HL-60/S4 treated with retinoic acid at 250 ng/mL for 4 days and 3 days (cell line): ENCODE results near the gene HIC2.
"Not testable (repeated sequence)": the region's sequence is repeated elsewhere in the genome, so short reads cannot be mapped to it uniquely, and the experiment has no call there.

Experiments
- in situ Hi-C: fragments of 300-500 bp; cut with MboI; formaldehyde crosslinking; loops from 2 replicates; pipeline ENCODE4 v1.7.0; 2022; ENCODE audit warnings: low sequenced_read_pairs

Gene HIC2, protein sequence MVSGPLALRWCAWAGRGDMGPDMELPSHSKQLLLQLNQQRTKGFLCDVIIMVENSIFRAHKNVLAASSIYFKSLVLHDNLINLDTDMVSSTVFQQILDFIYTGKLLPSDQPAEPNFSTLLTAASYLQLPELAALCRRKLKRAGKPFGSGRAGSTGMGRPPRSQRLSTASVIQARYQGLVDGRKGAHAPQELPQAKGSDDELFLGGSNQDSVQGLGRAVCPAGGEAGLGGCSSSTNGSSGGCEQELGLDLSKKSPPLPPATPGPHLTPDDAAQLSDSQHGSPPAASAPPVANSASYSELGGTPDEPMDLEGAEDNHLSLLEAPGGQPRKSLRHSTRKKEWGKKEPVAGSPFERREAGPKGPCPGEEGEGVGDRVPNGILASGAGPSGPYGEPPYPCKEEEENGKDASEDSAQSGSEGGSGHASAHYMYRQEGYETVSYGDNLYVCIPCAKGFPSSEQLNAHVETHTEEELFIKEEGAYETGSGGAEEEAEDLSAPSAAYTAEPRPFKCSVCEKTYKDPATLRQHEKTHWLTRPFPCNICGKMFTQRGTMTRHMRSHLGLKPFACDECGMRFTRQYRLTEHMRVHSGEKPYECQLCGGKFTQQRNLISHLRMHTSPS

DNA sequence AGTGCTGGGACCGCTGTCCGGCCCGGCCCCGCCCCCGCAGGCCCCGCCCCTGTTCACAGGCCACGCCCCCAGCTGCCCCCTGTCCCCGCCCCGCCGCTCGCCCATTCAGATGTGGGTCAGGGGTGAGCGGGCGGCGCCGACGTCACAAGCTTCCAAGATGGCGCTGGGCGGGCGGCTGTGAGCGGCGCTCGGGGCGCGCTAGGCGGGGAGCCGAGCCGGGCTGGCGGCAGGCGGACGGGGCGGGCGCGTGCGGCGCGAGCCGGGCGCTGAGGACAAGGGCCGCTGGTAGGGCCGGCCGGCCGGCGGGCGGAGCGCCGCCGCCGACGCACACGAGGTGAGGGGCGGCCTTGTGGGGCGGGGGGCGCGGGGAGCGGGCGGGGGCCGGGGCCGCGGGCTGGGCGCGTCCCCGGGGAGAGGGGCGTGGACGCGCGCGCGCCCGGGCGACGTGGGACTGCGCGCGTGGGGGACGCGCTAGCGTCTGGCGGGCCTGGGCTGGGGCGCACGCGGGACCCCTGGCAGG is at the start of gene HIC2:
TSS of gene HIC2 (plus strand) at position 145 of the 520 bp plus-strand sequence. CDS start 25,461 bp downstream, outside the sequence.
- in situ Hi-C loops: not testable (repeated sequence)

DNA sequence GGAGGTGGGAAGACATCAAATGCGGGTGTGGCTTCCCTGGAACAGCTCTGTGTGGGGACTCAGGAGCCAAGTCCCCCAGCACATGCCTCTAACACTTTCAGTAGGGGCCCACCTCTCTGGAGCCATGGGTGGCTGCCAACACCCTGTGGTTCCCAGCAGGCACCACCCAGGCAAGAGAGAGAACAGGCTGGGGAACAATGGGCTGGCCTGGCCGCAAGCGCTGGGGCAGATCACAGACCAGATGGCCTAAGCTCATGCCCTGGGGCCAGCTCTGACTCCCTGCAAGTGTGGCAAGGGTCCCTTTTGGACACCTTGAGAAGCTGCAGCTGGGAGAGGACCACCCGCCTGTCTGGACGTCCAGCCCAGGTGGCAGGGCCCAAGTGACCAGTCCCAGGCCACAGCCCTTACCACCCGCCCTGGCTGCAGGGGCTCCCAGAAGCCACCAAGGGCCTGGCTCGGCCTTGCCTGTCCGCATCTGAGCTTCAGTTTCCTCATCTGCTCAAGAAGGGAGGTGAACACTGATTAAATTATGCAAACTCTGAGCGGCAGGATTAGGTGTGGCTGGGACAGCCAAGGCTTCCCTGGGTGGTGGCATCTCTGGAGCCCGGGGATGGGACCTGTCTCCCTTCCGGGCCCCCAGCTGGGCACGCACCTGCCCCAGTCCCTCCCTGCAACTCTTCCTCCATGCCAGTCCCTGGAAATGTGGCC is 48.4 kb upstream of the HIC2 start:
- in situ Hi-C loops: not testable (repeated sequence)

DNA sequence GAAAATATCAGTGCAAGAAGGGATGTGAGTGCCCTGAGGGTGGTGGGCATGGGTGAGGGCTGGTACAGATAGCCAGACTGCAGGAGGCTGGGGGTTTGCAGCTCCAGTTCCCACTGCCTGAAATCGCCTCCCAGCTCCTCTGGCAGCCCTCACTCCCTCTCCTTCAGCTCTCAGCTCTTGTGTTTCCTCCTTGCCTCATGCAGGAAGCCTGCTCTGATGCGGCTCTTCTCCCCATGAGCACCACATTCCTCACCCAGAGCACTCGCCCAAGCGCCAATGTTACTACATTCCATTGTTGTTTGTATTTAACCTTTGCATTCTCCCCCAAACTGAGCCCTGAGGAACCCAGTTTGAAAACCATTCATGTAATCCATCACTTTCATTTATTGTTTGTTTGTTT is 41.3 kb upstream of the HIC2 start:
- in situ Hi-C loops: not testable (repeated sequence)

DNA sequence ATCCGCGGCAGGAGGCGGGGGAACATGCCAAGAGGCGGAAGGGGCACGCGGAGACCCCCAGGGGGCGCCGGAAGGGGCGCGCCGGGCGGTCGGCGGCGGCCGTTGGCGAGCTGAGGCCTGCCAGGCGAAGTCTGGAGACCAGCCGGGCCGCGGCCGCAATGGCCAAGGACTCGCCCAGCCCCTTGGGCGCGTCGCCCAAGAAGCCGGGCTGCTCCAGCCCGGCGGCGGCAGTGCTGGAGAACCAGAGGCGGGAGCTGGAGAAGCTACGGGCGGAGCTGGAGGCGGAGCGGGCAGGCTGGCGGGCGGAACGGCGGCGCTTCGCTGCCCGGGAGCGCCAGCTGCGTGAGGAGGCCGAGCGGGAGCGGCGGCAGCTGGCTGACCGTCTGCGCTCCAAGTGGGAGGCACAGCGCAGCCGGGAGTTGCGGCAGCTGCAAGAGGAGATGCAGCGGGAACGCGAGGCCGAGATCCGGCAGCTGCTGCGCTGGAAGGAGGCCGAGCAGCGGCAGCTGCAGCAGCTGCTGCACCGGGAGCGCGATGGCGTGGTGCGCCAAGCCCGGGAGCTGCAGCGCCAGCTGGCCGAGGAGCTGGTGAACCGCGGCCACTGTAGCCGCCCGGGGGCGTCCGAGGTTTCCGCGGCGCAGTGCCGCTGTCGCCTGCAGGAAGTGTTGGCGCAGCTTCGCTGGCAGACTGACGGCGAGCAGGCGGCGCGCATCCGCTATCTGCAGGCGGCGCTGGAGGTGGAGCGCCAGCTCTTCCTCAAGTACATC is 33.3 kb upstream of the HIC2 start, which contains the start of gene RIMBP3B:
TSS of gene RIMBP3B (plus strand) at position 51 of the 767 bp plus-strand sequence. CDS start at position 159, 108 bp downstream.
- in situ Hi-C loops: not testable (repeated sequence)

DNA sequence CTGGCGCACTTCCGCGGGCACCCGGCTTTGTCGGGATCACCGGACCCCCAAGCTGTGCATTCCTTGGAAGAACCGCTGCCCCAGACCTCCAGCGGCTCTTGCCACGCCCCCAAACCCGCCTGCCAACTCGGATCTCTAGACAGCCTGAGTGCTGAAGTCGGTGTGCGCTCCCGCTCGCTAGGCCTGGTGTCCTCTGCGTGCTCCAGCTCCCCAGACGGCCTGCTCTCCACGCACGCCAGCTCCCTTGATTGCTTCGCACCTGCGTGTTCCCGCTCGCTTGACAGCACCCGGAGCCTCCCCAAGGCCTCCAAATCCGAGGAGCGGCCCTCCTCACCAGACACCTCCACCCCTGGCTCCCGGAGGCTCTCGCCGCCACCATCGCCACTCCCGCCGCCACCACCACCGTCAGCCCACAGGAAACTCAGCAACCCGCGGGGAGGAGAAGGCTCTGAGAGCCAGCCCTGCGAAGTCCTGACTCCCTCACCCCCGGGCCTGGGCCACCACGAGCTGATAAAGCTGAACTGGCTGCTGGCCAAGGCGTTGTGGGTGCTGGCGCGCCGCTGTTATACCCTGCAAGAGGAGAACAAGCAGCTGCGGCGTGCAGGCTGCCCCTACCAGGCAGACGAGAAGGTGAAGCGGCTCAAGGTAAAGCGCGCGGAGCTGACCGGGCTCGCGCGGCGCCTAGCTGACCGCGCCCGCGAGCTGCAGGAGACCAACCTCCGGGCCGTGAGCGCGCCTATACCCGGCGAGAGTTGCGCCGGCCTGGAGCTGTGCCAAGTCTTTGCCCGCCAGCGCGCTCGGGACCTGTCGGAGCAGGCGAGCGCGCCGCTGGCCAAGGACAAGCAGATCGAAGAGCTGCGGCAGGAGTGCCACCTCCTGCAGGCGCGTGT is 32.5 kb upstream of the HIC2 start:
- in situ Hi-C loops: not testable (repeated sequence)

DNA sequence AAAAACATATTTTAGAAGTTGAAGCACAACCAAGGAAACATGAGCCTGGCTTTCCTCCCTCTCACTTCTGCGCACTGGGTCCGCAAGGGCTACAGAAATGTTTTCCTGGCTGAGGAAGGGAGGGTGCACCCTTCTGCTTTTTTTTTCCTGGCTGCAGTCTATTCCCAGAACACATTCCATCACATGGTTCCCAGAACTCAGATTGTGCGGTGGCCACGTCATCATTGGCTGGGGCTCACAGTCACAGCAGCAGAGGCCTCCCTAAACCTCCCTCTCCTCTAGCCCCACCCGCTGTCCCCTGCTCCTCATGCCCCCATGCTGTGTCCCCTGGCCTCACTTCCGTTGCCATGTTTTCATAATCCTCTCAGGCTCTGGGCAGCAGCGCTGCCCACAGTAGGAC is 27.7 kb upstream of the HIC2 start:
- in situ Hi-C loops: not testable (repeated sequence)

DNA sequence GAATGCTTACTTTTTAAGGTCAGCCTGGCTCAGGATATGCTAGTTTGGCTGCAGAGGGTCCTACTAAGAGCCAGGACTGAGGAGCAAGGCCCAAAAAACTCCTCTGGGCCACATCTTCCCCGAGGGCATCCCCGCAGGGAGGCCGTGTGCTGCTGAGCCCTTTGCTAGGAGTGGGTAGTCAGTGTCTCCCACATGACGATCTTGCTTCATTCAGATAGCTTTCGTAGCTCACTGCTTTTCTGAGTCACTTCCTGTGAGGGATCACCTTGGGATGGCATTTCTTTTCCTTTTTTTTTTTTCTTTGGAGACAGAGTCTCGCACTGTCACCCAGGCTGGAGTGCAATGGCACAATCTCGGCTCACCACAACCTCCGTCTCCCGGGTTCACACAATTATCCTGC is 27.2 kb upstream of the HIC2 start:
- in situ Hi-C loops: not testable (repeated sequence)

DNA sequence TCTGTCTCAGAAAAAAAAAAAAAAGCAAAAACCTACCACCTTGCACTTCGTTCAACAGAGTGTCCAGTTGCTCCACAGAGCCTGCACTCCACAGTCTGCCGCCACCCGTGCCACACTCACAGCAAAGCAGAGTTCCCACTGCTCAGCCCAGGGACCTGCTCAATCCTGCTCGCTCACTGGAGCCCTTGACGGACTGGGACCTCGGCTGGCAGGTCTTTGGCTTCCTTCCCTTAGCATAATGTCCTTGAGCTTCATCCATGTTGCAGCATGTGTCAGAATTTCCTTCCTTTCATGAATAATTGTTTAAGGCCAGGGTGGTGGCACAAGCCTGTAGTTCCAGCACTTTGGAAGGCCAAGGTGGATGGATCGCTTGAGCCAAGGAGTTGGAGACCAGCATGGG is 22.6 kb upstream of the HIC2 start:
- in situ Hi-C loops: not testable (repeated sequence)

DNA sequence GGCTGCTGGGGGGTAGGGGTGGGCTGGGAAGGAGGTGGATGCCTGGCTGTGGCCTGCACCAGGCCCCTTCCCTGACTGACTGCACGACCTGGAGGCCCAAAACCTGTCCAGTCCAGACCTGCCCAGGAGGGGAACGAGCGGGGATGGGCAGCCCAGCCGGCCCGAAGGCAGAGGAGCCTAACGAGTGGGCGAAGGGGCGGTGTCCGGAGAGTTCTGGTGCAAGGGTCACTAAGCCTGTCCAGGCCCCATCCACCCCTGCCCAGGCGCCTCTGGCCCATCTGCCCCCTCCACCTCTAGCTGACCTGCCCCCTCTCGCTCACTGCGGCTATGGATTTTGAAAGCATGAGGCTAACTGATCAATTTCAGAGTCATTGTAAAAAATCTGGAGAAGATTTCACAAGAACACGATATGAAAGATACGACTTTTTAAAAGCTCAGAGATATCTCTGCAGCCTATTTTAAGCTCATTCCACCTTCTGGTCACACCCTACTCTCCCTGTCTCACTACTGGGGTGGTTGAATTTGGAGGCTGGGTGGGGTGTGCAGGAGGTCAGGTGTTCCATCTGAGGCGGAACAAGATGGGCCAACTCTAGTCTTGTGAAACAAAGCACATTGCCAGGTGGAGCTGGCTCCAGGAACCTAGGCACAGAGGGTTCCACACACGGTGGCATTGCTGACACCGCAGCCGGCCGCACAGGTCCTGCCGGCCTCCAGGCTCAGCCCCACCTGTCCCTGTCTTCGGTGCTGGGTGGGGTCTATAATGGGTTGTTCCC is 15.8 kb upstream of the HIC2 start:
- in situ Hi-C loops: not testable (repeated sequence)

DNA sequence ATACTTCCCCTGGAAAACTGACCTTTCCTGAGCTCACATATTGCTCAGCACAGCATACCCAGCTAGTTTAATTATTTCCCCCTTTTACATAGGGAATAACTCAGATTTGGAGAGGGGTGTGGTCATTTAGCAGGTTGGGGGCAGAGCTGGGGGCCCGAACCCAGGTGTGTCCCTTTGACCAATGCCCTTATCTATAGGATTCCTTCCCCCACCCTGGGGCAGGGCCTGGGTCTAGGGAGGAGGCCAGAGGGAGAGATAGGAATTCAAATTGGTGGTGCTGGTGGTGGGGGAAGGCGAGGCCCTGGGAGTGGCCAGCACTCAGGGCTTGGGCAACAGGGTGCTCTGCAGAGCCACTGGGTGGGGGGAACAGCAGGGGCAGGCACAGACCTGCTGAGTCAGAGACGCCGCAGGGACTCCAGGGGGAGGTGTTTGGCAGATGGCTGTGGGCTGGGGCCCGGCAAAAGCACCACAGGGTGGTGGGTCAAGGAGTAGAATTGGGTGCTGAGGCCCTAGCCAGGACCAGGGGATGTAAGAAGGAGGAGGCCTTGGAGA is 14.3 kb upstream of the HIC2 start:
- in situ Hi-C loops: not testable (repeated sequence)

DNA sequence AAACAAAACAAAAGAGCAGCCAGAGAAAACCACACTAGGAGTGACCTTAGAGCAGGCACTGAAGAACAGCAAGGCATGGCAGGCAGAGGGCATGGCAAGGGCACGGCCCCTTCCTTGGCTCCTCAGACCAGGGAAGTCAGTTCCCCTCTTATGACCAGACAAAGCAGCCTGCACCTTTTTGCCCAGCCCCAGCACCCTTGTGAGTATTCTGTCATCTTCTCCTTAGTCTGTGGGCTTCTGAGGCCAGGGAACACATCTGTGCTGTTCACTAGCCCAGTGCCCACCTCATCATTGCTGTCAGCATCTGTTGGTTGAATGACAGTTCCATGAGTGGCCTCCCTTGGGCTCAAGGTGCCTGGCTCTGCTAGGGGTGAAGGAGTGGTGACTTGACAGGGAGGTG is 10.0 kb upstream of the HIC2 start:
- in situ Hi-C loops: not testable (repeated sequence)

DNA sequence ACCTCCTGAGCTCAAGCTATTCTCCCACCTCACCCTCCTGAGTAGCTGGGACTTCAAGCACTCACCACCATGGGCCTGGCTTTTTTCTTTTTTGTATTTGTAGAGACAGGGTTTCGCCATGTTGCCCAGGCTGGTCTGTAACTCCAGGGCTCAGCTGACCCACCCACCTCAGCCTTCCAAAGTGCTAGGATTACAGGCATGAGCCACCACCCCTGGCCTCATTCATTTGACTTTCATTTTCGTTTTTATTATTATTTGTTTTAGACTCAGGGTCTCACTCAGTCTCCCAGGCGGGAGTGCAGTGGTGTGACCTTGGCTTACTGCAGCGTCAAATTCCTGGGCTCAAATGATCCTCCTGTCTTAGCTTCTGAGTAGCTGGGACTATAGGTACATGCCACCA is 9.4 kb upstream of the HIC2 start:
- in situ Hi-C loops: not testable (repeated sequence)

DNA sequence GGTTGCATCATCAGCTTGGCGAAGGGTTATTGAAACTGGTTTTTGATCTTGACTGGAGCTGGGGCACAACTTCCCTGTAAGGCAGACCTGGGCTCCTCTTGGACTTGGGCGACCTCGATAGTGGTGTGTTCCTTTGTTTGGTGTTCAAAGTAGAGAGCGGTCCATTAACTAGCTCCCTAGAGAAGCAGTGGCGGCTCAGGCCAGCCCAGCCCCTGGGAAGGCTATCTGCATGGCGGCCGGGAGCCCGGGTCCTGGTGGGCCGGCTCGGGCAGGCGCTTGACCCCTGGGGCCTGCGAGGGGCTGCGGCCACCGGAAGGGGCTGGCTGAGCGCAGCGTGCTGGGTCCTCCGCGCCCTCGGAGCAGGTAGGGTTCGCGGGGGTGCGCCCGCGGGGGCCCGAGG is 796 bp upstream of the HIC2 start:
- in situ Hi-C loops: not testable (repeated sequence)

DNA sequence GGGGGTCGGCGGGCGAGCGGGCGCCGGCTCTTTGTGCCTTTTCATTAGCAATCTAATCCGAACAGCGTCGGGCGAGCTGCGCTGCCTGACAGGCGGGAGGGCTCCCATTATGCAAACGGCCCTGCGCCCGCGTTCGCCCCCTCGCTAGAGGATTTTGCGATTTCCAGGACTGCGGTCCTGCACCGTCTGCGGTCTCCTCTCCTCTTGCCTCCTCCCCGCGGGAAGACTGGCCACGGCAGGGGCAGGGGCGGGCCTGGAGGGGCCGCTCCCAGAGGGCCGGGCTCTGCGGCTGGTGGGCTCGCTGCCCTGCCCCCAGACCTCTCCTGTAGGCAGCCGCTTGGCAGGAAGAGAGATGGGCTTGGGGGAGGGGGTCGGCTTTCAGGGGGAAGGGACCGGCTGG is 682 bp downstream of the HIC2 start:
- in situ Hi-C loops: not testable (repeated sequence)

DNA sequence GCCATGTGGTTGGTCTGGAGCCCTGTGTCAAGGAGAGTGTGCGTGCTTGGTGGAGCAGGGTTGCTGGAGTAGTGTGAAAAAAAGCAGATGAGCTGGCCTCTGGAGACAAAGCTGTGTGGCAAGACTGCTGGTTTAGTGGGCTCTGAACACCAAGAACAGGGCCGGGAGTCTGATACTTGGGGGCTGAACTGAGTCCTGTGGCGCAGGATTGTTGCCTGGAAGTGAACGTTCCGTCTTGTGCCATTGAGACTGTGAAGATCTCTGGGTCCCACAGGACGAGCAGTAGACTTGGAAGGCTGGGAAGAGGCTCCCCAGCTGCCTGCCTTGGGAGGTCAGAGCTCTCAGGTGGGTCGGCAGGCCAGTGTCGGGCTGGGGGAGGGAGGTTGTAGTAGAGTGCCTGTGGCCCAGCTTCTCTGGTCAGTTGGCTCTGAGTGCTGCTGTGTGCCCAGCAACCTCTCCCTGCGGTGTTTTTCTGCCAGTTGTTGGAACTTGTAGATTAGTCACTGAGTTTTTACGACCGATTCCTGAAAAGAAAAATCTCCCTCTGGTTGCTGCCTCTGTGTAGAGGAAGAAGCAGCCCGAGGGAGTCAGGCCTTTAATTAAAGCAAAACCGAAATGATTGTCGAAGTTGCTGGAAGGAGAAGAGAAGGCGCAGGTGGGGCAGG is 1.9 kb downstream of the HIC2 start:
- in situ Hi-C loops: not testable (repeated sequence)

DNA sequence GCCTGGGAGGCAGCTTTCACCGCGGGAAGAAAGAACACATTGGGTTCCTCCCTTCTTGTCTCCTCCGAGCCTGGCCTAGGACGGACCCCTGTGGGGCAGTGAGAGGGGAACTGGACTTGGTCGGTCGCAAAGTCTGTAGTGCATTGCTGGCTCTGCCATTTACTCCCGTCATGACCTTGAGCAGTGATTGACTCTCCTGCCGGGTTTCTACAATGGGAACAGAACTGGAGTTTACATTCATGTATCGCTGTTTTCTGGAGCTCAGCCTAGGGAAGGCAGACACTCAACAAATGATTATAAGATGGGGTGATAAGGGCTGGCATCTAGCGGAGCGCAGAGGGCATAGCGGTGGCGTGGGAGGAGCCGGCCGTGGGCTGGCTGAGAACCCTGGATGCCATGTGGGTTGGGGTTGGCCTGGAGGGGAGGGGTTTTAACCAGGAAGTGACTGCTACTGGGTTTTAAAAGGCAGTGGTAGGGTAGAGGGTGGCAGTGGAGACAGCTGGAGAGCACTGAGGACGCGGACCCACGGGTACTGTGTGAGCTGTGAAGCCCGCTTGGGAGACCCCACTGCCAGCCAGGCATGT is 3.1 kb downstream of the HIC2 start:
- in situ Hi-C loops: not testable (repeated sequence)

DNA sequence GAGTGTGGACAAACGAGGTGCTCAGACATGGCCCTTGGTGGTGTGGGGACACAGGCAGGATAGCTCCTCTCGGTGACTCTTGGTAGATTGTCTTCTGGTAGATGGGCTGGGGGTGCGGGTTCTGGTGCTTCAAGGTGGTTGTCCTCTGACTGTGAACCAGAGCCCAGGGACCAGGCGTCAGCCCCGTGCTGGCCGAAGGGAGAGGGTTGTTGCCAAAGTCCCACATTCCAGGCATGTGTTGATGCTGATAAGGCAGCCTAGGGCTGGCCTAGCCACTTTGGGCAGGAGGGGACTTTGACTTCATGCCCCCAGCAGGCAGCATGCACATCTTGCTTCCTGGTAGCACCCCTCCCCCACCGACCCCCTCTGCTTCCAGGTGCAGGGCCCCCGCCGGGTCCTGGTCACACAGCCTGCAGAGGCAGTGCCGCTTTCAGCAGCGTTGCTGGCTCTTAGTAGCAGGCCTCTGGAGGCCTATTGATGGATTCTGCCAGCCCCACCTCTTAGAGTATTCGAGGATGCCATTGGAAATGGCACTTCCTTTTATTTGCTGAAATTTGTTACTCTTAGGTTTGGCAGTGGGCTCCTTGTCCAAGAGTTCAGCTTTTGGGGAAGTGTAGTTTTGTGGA is 7.0 kb downstream of the HIC2 start:
- in situ Hi-C loops: not testable (repeated sequence)
